ENCODE measurements around the gene ERCC4.
A peak's percentile ranks its signal among the peaks of the same experiment; 100 is the strongest.

The ERCC4 gene

GRCh38 chr16:13911871-13912270 is 8.1 kb upstream of the ERCC4 start:
- no peak for DNase-seq

DNA sequence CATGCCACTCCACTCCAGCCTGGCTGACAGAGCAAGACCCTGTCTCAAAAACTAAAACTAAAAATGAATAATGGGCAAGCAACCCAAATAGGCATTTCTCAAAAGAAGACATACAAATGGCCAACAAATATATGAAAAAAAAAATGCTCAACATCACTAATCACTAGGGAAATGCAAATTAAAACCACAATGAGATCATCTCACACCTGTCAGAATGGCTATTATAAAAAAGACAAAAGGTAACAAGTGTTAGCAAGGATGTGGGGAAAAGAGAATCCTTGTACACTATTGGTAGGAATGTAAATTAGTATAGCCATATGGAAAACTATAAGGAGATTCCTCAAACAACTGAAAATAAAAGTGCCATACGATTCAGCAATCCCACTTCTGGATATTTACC is 7.1 kb upstream of the ERCC4 start:
- no peak for DNase-seq

DNA sequence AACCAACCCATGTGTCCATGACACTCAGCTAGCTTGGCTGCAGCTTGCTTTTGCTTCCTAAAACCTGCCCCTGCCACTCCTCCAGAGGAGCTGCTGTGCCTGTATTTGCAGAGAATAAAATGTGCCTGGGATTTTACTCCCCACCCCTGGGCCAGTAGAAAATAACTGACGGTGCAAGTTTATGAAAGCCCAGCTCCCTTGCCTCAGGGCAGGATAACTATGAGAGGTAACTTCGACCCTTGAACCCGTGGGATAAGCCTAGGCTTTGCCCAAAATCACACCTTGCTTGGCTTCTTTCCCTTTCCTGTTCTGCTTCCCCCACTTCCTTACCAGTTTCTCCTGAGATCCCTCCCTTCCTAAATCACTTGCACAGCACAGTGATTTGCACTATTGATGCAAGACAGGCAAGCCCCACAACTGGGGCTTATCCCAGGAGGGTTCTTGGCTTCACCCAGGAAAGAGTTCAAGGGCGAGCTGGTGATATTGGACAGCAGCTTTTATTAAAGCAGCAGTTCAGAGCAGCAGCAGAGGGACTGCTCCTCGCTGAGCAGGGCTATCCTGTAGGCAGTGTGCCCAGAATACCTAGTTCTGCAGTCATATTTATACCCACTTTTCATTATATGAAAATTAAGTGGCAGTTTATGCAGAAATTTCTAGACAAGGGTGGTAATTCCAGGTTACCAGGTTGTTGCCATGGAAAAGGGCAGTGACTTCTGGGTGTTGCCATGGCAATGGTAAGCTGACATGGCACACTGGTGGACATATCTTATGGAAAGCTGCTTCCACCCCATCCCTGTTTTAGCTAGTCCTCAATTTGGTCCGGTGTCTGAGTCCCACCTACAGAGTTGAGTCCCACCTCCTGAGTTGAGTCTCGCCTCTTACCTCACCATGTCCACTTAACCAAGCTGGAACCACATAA is 6.3 kb upstream of the ERCC4 start:
- no peak for DNase-seq

- no peak for DNase-seq
Observed at GRCh38 chr16:13915033-13915635, 4.8 kb upstream of the ERCC4 start.

- no peak for DNase-seq
Observed at GRCh38 chr16:13919330-13919682, 648 bp upstream of the ERCC4 start.

GRCh38 chr16:13920510-13920818 is 510 bp downstream of the ERCC4 start:
- no peak for DNase-seq

GRCh38 chr16:13921328-13921727 is 1.4 kb downstream of the ERCC4 start:
- no peak for DNase-seq

GRCh38 chr16:13923703-13924298 is 3.8 kb downstream of the ERCC4 start:
- no peak for DNase-seq

DNA sequence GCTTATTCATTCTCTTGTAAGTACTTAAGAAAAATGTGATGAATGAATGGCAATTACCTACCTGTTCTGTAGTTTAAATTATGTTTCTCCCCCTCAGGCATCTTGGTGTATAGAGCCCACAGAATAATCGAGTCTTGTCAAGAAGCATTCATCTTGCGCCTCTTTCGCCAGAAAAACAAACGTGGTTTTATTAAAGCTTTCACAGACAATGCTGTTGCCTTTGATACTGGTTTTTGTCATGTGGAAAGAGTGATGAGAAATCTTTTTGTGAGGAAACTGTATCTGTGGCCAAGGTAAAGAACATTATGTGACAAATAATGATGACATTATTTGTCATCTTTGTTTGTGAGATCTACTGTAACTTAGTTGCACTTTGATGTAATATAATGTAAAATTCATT is 6.5 kb downstream of the ERCC4 start:
- DNase-seq = no peak

DNA sequence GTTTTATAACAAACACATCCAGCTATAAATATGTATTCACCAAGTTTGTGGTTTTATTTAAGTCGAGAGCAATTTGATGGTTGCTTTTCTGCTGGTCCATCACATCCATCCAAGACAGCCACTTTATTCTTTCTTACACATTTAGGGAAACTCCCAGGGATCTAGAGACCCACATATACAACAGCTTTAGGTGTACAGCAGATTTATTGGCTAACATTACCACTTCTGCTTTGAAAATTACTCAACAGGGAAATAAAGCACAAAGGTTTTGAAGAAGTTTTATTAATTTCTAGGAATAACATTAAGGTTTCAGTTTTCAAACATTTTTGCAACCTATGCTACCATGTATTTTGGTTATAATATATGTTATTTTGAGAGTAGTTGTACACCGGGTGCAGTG is 6.9 kb downstream of the ERCC4 start:
- no peak for DNase-seq

DNA sequence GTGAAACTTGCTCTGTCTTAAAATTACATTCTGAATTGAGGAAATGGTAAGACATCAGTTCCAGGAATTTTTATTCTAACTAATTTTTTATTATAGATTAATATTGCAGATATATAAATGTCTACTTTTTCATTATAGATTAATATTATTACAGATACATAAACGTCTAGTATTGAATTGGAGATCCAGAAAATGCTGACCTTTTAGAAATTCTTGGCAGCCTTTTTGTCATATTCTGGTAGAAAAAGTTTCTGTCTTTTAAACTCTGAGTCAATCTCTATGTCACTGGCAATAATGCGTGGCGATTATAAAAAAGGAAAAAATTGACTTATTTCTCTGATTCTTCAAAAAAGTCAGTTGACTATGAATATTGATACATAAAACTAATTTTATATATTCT is 8.7 kb downstream of the ERCC4 start:
- no peak for DNase-seq

GRCh38 chr16:13931845-13932244 is 11.9 kb downstream of the ERCC4 start:
- no peak for DNase-seq

DNA sequence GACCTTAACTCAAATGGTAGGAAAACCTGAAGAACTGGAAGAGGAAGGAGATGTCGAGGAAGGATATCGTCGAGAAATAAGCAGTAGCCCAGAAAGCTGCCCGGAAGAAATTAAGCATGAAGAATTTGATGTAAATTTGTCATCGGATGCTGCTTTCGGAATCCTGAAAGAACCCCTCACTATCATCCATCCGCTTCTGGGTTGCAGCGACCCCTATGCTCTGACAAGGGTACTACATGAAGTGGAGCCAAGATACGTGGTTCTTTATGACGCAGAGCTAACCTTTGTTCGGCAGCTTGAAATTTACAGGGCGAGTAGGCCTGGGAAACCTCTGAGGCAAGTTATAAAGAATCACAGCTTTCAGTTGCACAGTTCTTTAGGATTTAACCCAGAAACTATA is 15.5 kb downstream of the ERCC4 start:
- DNase-seq = peak; percentile 7

DNA sequence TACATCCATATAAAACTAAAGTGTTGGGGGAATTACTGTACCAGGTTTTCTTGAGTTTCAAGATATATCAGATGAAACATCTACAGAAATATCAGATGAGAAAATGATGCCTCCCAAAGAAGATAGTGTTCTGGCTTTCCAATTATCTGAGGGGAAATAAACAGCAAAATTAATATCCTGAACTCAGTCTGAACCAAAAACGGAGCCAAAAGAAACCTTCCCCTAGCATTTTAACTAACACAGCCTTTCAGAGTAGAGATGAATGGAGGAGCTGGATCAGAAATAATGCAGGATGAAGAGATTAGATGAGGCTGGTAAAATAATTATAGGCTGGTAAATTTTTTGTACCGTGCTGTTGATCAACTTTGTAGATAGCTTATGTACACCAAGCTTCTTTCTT is 16.2 kb downstream of the ERCC4 start:
- no peak for DNase-seq

DNA sequence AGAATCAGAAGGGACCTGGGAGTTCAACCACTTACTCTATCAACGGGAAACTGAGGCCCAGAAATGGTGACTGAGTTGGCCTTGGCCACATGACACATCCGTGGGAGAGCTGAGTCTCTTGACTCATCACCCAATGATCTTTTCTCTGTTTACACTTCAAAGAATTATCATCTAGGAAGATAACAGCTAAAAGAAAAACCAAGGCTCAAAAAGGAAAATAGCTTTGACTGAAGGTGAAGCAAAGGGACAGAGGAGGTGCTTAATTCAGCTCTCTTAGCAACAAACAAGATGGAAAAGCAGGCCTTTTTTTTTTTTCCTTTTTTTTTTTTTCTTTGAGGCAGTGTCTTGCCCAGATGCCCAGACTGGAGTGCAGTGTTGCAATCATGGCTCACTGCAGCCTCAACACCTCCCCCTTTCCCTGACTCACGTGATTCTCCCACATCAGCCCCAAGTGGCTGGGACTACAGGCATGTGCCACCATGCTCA is 16.7 kb downstream of the ERCC4 start:
- no peak for DNase-seq

GRCh38 chr16:13937411-13937810 is 17.5 kb downstream of the ERCC4 start:
- DNase-seq = no peak

- DNase-seq = no peak
Observed at GRCh38 chr16:13938480-13938879, 18.5 kb downstream of the ERCC4 start.

DNA sequence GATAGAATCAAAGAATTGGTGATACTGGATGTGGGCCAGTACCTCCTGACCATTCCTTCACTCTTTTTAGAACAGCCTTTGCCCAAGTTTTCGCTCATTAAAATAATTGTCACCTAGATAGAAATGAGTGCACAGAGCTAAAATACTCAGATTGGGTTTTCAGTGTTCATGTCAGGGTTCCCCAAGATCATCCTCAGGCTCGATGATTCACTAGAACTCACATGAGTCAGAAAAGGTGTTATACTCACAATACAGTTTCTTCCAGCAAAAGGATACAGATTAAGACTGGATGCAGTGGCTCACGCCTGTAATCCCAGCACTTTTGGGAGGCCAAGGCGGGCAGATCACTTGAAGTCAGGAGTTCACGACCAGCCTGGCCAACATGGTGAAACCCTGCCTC is 19.9 kb downstream of the ERCC4 start:
- DNase-seq = no peak

DNA sequence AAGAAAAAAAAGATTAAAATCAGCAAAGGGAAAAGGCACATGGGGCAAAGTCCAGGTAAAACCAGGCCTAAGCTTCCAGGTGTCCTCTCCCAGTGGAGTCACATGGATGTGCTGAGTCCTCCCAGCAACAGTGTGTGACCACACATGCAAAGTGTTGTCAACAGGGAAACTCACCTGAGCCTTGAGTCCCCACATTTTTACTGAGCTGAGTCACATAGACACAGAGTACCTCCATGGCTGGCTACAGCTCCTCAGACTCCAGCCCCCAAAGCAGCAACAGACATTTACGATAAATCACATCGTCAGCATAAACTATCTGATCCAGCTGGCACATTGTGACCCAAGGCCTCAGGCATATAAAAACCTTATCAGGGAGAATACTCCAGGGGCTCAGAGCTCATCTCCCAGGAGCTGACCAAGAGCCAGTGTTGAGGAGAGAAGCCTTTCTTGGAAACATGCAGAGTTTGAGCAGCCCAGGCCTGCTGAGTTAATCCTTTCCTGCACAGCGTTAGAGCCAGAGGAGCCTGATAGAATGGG is 20.5 kb downstream of the ERCC4 start:
- no peak for DNase-seq

GRCh38 chr16:13944816-13945215 is 24.9 kb downstream of the ERCC4 start:
- no peak for DNase-seq

- DNase-seq = no peak
Observed at GRCh38 chr16:13945744-13946485, 26.0 kb downstream of the ERCC4 start.

- DNase-seq = no peak
Observed at GRCh38 chr16:13948086-13948485, 28.1 kb downstream of the ERCC4 start.

DNA sequence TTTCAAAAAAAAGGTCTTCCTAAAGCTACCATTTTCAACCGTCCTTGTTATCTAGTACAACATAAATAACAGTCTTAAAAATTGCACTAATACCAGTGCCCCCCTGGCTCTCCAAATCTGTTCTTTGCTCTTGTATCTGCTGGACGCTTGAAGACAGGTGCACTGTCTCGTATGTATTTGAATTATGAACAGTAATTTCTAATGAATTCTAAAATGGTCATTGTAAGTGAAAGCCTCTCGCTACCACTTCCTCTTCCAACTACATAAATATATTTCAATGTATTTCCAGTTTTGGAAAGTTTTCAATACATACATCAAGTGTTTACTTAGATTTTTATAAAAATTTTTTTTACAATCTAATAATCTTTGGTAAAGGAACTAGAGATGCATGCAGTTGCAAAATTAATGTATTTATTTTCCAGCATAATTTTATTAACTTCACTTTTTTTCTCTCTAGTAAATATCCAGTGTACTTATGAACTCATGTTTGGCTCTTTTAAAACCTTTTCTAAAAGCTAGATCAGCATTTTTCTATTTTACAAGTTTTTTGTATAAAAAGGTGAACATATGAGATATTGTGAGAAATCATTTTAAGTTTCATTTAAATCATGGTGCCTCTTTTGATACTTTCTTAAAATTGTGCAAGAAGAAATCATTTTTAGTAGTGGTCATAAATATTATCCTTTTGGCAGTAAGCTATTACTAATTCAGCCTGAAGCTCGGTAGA is 31.0 kb downstream of the ERCC4 start:
- no peak for DNase-seq
